Loucy (cell line): ENCODE measurements around the gene EYA3.

Experiments used
- CTCF ChIP-seq: fragments of 200-600 bp; sonication (generic); conservative IDR thresholded peaks from 2 replicates; pipeline ENCODE4 v1.5.1; 2014; ENCODE audit warnings: mild to moderate bottlenecking, antibody characterized with exemption, low read length
- EZH2phosphoT487 ChIP-seq: fragments of 200-600 bp; IDR thresholded peaks from 2 replicates; pipeline ENCODE4 v1.6.1; 2018; ENCODE audit warnings: antibody characterized with exemption, mild to moderate bottlenecking, moderate library complexity, borderline replicate concordance

DNA sequence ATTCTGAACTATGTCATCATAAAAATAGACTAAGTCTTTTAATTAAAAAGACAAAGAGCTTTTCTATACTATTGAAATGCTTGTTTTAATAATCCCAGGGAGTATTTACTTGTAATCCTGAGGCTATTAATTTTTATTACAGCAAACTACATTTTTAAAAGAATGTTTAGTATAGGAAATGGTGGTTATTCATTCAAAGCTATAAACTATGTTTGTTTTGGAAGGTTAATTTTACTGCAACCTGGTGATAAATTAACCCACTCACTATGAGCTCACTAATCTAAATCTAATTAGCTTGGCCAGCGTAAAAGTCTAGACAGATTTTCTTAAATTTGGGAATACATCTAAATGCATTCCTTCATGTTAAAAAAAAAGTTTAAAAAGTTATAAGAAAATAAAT lies 13.8 kb upstream of the EYA3 start:
- TF ChIP-seq CTCF (no peak), EZH2phosphoT487 (no peak)
